Right cardiac atrium (tissue), 5 donors: ENCODE results near the gene EBLN1. TPM values are rescaled to one million over a fixed set of nuclear protein-coding genes. Genes with fewer than 3 reads are reported as not detected.

Source experiments
- ATAC-seq, 2 donors: fragments of 200-7000 bp; cut with Tn5 transposase; one replicate each; pipeline versions ENCODE4 v1.8.0 to v1.9.1; 2020; ENCODE audit warnings: moderate library complexity in 2 of 2, mild to moderate bottlenecking in 1 of 2
- DNase-seq, 3 donors: peaks; one replicate each; pipeline ENCODE4 v3.0.0-alpha.2; 2020
- H3K27ac ChIP-seq: one replicate; pipeline ENCODE4 v1.5.1; 2013; ENCODE audit warnings: mild to moderate bottlenecking, low read length, control low read depth, moderate library complexity
- H3K27me3 ChIP-seq: one replicate; pipeline ENCODE4 v1.6.1; 2013; ENCODE audit not compliant: control insufficient read depth, insufficient read depth
- H3K4me1 ChIP-seq: one replicate; pipeline ENCODE4 v1.6.1; 2013; ENCODE audit warnings: low read length; ENCODE audit not compliant: control insufficient read depth, insufficient read depth
- H3K4me3 ChIP-seq: one replicate; pipeline ENCODE4 v1.5.1; 2013; ENCODE audit warnings: low read length, control low read depth
- H3K9me3 ChIP-seq: one replicate; pipeline ENCODE4 v1.6.1; 2013; ENCODE audit warnings: low read length; ENCODE audit not compliant: control insufficient read depth
- WGBS: extraction: QIAGEN DNeasy Blood & Tissue Kit; methylation state at CpG from one replicate; pipeline ENCODE4 v1.1.7; 2013; 5-methylcytosine and 5-hydroxymethylcytosine counted together
- intact Hi-C, 4 donors: fragments of 100-400 bp; cut with DNase I; formaldehyde crosslinking; loops; one replicate each; pipeline versions ENCODE4 v1.11.0 to v1.14.0; 2022 to 2023
- long read RNA-seq, 4 donors: library from polyadenylated mRNA; unstranded; transcript quantifications; one replicate each; pipeline ENCODE4 v2.0.0, GENCODE V29; 2020 to 2021
- polyA plus RNA-seq: library from polyadenylated mRNA; stranded (reverse); fragments of 200-250 nt; gene quantifications from one replicate; pipeline ENCODE4 v1.2.3, GENCODE V29; 2013
- total RNA-seq, 4 donors: library from RNA; stranded (reverse); fragmentation: NEBNext Ultra II Directional; extraction: Animal tissue kit (Norgen Biotek cat#: 25700); gene quantifications; one replicate each; pipeline ENCODE4 v1.2.1, GENCODE V29; 2021
- donor health status: healthy with polysubstance abuse.
- donor health status: DM: no; HTN: yes; CAD: no.
- donor health status: DM: no; HTN: no; CAD: no.
- donor health status: DM: no; HTN: yes; CAD: no; lungs with severe emphysema.
- donor health status: DM: yes; HTN: yes; CAD: no.

EBLN1 gene
- not detected for total RNA-seq
- polyA plus RNA-seq = not detected
- long read RNA-seq, donor 1 = 0 reads
- long read RNA-seq, donor 2 = 0 reads
- long read RNA-seq, donor 3 = 0 reads
- long read RNA-seq, donor 4 = 0 reads

DNA sequence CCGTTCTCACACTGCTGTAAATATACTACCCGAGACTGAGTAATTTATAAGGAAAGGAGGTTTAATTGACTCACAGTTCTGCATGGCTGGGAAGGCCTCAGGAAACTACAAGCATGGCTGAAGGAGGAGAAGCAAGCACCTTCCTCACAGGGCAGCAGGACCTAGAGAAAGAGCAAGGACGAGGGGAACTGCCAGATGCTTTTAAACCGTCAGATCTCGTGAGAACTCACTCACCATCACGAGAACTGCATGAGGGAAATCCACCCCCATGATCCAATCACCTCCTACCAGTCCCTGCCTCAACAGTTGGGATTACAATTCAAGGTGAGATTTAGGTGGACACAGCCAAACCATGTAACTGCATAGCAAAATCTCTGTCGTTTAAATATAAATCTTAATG lies at the start of gene EBLN1:
EBLN1 (minus strand) TSS at position 174 of the 400 bp plus-strand sequence. CDS start 8,032 bp downstream, outside the sequence.
- Histone ChIP-seq H3K4me1 (no peaks in the 10 kb centered on the region), H3K27me3 (no peaks in the 10 kb centered on the region), H3K27ac (no peak within 1 kb of the TSS), H3K9me3 (no peaks in the 10 kb centered on the region), H3K4me3 (no peak within 1 kb of the TSS)
- 82% methylated on average over 7 of the region's 7 CpGs for WGBS
- ATAC-seq (no peak), DNase-seq (no peak)
- intact Hi-C loops = no loop called here

GRCh38 chr10:22265839-22266537 lies 48.2 kb upstream of the EBLN1 start:
- WGBS = 93% methylated on average over 4 of the region's 4 CpGs
- Histone ChIP-seq H3K4me3 (no peak overlapping the region), H3K27ac (no peak overlapping the region), H3K4me1 (no peaks in the 10 kb centered on the region), H3K27me3 (no peaks in the 10 kb centered on the region), H3K9me3 (no peaks in the 10 kb centered on the region)
- no peak for ATAC-seq
- no peak for DNase-seq
- intact Hi-C loops = no loop called here

- WGBS = 91% methylated on average over 2 of the region's 2 CpGs
- no peak overlapping the region for H3K4me3 ChIP-seq
- intact Hi-C loops = no loop called here
- no peak for ATAC-seq
- no peaks in the 10 kb centered on the region for H3K4me1 ChIP-seq
- DNase-seq = no peak
- H3K9me3 ChIP-seq = no peaks in the 10 kb centered on the region
- H3K27ac ChIP-seq = no peak overlapping the region
- no peaks in the 10 kb centered on the region for H3K27me3 ChIP-seq
Measured at GRCh38 chr10:22263106-22263505, 45.3 kb upstream of the EBLN1 start.

DNA sequence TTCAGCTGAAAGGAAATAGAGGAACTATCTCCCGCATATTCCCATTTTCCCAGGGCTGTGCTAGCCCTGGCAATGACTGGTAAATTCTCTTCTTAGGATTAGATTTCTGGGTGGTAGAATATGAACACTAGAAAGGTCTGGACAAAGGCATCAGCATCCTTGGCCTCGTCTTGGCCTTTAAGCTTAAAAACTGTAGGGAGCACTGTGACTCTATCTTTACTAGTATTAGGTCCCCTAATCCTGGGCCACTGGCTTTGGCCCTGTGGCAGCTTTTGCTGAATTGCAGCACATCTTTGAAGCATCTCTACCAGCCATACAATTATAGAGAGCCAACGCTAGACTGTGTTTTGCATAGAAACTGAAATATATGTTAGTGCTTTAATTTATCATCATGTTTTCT lies 41.5 kb upstream of the EBLN1 start:
- 81% methylated on average over 3 of the region's 3 CpGs for WGBS
- no peaks in the 10 kb centered on the region for H3K27me3 ChIP-seq
- no peaks in the 10 kb centered on the region for H3K4me1 ChIP-seq
- no peaks in the 10 kb centered on the region for H3K9me3 ChIP-seq
- ATAC-seq (no peak), DNase-seq (no peak)
- no peak overlapping the region for H3K27ac ChIP-seq
- intact Hi-C loops = loop anchor here in 2 of 4 donors (10.0 kb wide), 2 partner anchors 56 to 726 kb away; partner anchors contain the start of gene COMMD3 (in 1 of the 2)
- H3K4me3 ChIP-seq = no peak overlapping the region

DNA sequence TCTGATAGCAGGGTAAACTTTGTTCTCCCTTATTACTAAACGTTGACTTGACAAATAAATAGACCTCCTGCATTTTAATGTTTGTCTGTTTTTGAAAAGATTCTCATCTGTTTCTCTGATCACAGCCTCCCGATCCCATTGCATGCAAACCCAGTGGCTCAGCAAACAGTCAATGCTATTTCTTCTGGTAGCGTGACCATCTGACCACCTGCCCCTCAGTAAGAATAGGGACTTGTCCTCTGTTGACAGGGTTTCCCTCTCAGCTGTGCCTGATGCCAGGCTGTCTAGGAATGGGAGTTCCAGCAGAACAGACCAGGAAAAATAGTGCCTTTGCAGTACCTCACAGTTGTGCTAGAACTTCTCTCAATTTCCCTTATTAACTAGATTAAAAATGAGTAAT lies 40.7 kb upstream of the EBLN1 start:
- Histone ChIP-seq H3K9me3 (no peaks in the 10 kb centered on the region), H3K4me3 (no peak overlapping the region), H3K27ac (no peak overlapping the region), H3K4me1 (no peaks in the 10 kb centered on the region), H3K27me3 (no peaks in the 10 kb centered on the region)
- intact Hi-C loops = loop anchor here in 2 of 4 donors (10.0 kb wide), 2 partner anchors 56 to 726 kb away; partner anchors contain the start of gene COMMD3 (in 1 of the 2)
- 83% methylated on average over 3 of the region's 3 CpGs for WGBS
- DNase-seq (no peak), ATAC-seq (no peak)

DNA sequence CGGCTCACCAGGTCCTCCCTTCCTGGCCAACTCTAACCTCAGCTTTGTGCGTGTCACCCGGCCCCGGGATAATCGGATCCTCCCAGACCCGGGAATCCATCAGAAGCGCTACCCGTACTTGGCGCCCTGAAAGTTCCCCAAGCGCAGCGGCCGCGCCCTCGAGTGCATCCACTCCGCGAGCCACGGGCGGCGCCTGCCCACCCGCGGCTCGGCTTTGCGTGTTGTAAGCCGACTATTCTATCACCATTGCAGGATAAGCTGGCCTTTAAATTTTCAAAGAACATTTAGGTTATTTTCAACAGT lies 35.7 kb upstream of the EBLN1 start:
- H3K4me1 ChIP-seq = no peaks in the 10 kb centered on the region
- no peaks in the 10 kb centered on the region for H3K9me3 ChIP-seq
- peak overlapping the region; percentile 87 for H3K4me3 ChIP-seq
- H3K27ac ChIP-seq = peak overlapping the region; percentile 98
- 37% methylated on average over 24 of the region's 24 CpGs for WGBS
- H3K27me3 ChIP-seq = no peaks in the 10 kb centered on the region
- intact Hi-C loops = loop anchor here in 3 of 4 donors (5.0 to 10.0 kb wide), 3 partner anchors 61 to 731 kb away; partner anchors contain the start of gene COMMD3 (in 3 of the 3)
- DNase-seq (peak; percentile 75 to 88 (median 85)), ATAC-seq (peak; percentile 52 to 84)

- Histone ChIP-seq H3K4me1 (no peaks in the 10 kb centered on the region), H3K9me3 (no peaks in the 10 kb centered on the region), H3K4me3 (peak overlapping the region; percentile 87), H3K27ac (peak overlapping the region; percentile 98), H3K27me3 (no peaks in the 10 kb centered on the region)
- intact Hi-C loops = loop anchor here in 3 of 4 donors (5.0 to 10.0 kb wide), 3 partner anchors 62 to 732 kb away; partner anchors contain the start of gene COMMD3 (in 3 of the 3)
- ATAC-seq (peak; percentile 68 to 71), DNase-seq (peak; percentile 54 to 81 (median 77))
- 4% methylated on average over 80 of the region's 80 CpGs for WGBS
Measured at GRCh38 chr10:22252801-22253579, 35.2 kb upstream of the EBLN1 start.

DNA sequence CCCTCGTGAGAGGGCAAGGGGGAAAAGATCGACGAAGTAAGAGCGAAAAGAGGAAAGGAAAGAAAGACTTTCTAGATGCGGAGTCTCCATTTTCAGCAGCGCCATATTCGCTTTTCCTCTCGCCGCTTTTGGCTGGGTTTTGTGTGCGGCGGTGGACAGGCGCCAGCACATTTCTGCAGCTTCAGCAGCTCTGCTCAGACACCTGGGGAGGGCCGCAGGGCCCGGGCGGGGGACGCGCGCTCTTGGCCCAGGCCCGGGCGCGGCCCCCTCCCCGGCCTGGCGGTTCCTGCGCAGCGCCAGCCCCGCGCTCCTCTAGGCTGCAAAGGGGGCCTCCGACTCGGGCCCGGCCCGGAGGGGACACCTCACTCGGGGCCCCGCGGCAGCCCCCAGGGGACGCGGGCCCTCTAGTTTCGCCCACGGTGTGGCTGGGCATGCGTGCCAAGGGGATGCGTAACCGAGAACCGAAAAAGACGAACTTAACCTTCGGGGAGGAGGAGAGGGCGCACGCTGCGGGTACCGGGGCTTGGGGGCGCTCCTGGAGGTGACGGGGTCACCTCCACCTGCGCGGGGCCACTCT lies 34.5 kb upstream of the EBLN1 start:
- H3K4me3 ChIP-seq = peak overlapping the region; percentile 87

DNA sequence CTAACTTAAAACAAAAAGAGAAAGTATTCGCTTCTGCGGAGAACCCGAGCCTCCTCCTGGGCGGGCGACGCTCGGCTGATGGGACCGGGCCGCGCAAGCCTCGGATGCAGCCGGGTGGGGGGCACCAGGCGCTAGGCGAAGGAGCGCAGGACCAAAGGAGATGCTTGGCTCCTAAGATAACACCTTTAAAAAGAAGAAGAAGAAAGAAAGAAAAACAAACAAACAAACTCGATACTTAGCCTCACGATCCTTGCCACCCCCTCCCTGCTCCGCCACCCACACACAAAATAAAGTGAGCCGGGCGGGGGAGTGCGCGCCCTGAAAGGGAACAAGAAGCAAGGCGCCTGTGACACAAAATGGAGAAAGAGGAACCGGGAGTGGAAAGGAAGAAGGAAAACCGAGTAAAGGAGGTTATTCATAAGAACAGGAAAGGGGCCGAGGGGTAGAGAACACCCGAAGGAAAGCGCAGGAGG lies 34.0 kb upstream of the EBLN1 start:
- under 1% methylated on average over 28 of the region's 28 CpGs for WGBS
- peak overlapping the region; percentile 98 for H3K27ac ChIP-seq
- H3K9me3 ChIP-seq = no peaks in the 10 kb centered on the region
- no peaks in the 10 kb centered on the region for H3K27me3 ChIP-seq
- peak overlapping the region; percentile 87 for H3K4me3 ChIP-seq
- H3K4me1 ChIP-seq = no peaks in the 10 kb centered on the region
- DNase-seq = peak; percentile 73 to 85 (median 84)
- ATAC-seq = peak; percentile 48 to 71
- intact Hi-C loops = loop anchor here in 3 of 4 donors (5.0 to 10.0 kb wide), 3 partner anchors 63 to 733 kb away; partner anchors contain the start of gene COMMD3 (in 3 of the 3)

More for the DNA sequence above, 34.5 kb upstream of the EBLN1 start:
- peak overlapping the region; percentile 98 for H3K27ac ChIP-seq
- peak; percentile 88 to 92 for ATAC-seq
- intact Hi-C loops = loop anchor here in 3 of 4 donors (5.0 to 10.0 kb wide), 3 partner anchors 62 to 732 kb away; partner anchors contain the start of gene COMMD3 (in 3 of the 3)
- WGBS = under 1% methylated on average over 52 of the region's 52 CpGs
- no peaks in the 10 kb centered on the region for H3K27me3 ChIP-seq
- H3K4me1 ChIP-seq = no peaks in the 10 kb centered on the region
- peak; percentile 73 to 90 (median 88) for DNase-seq
- no peaks in the 10 kb centered on the region for H3K9me3 ChIP-seq

GRCh38 chr10:22250897-22251660 lies 33.3 kb upstream of the EBLN1 start:
- H3K27ac ChIP-seq = peak overlapping the region; percentile 98
- no peaks in the 10 kb centered on the region for H3K4me1 ChIP-seq
- no peak for DNase-seq
- H3K27me3 ChIP-seq = no peaks in the 10 kb centered on the region
- 16% methylated on average over 13 of the region's 13 CpGs for WGBS
- no peak for ATAC-seq
- intact Hi-C loops = loop anchor here in 3 of 4 donors (5.0 to 10.0 kb wide), 3 partner anchors 64 to 734 kb away; partner anchors contain the start of gene COMMD3 (in 3 of the 3)
- peak overlapping the region; percentile 87 for H3K4me3 ChIP-seq
- no peaks in the 10 kb centered on the region for H3K9me3 ChIP-seq
